Mesenchymal stem cell (in vitro differentiated cells and primary cell): ENCODE results near the gene PXMP4.

ENCODE experiments used
- DNase-seq: peaks from one replicate; pipeline ENCODE4 v3.0.0-alpha.2; 2013
- H2AFZ ChIP-seq: one replicate; pipeline ENCODE4 v1.6.1; 2013; ENCODE audit warnings: low read depth, mild to moderate bottlenecking, control low read depth, inconsistent platforms, low read length, moderate library complexity
- H2AK5ac ChIP-seq: 2 replicates; pipeline ENCODE4 v1.6.1; 2013; ENCODE audit warnings: low read length, moderate library complexity, mild to moderate bottlenecking, inconsistent platforms; ENCODE audit not compliant: severe bottlenecking
- H2BK120ac ChIP-seq: one replicate; pipeline ENCODE4 v1.6.1; 2013; ENCODE audit warnings: low read depth, mild to moderate bottlenecking, inconsistent platforms, low read length, moderate library complexity
- H2BK12ac ChIP-seq, 2 experiments: one replicate each; pipeline ENCODE4 v1.6.1; 2013; ENCODE audit warnings: inconsistent platforms in 2 of 2, low read length in 2 of 2, mild to moderate bottlenecking in 2 of 2, moderate library complexity in 2 of 2, control low read depth in 1 of 2
- H2BK15ac ChIP-seq: one replicate; pipeline ENCODE4 v1.6.1; 2013; ENCODE audit warnings: mild to moderate bottlenecking, low read depth, inconsistent platforms; ENCODE audit not compliant: poor library complexity, severe bottlenecking
- H2BK5ac ChIP-seq: 2 replicates; pipeline ENCODE4 v1.6.1; 2013; ENCODE audit warnings: low read depth, mild to moderate bottlenecking, low read length, control low read depth, inconsistent platforms; ENCODE audit not compliant: poor library complexity, severe bottlenecking
- H3K14ac ChIP-seq, 2 experiments: one replicate each; pipeline ENCODE4 v1.6.1; 2013; ENCODE audit warnings: inconsistent platforms in 2 of 2, low read length in 2 of 2, control low read depth in 1 of 2, mild to moderate bottlenecking in 1 of 2, moderate library complexity in 1 of 2
- H3K18ac ChIP-seq, 2 experiments: one replicate each; pipeline ENCODE4 v1.6.1; 2013; ENCODE audit warnings: inconsistent platforms in 2 of 2, low read length in 2 of 2, control low read depth in 1 of 2, low read depth in 1 of 2, mild to moderate bottlenecking in 1 of 2
- H3K23ac ChIP-seq, 2 experiments: one replicate each; pipeline ENCODE4 v1.6.1; 2013; ENCODE audit warnings: inconsistent platforms in 2 of 2, low read length in 2 of 2, mild to moderate bottlenecking in 2 of 2, moderate library complexity in 2 of 2, control low read depth in 1 of 2
- H3K27ac ChIP-seq: 2 replicates; pipeline ENCODE4 v1.5.1; 2013; ENCODE audit warnings: mild to moderate bottlenecking, moderate library complexity, low read length, control low read depth, inconsistent platforms; ENCODE audit not compliant: poor library complexity, severe bottlenecking
- H3K27me3 ChIP-seq, 2 experiments: 2 replicates each; pipeline versions ENCODE4 v1.6.1 to v1.7.0; 2013; ENCODE audit warnings: low read length in 2 of 2, mild to moderate bottlenecking in 2 of 2, moderate library complexity in 2 of 2, control low read depth in 1 of 2, inconsistent platforms in 1 of 2; ENCODE audit not compliant: control insufficient read depth in 1 of 2, insufficient read depth in 1 of 2
- H3K36me3 ChIP-seq, 2 experiments: 2 replicates each; pipeline versions ENCODE4 v1.6.1 to v1.7.0; 2013; ENCODE audit warnings: low read length in 2 of 2, control low read depth in 1 of 2, inconsistent platforms in 1 of 2, low read depth in 1 of 2, mild to moderate bottlenecking in 1 of 2; ENCODE audit not compliant: insufficient read depth in 2 of 2, control insufficient read depth in 1 of 2
- H3K4ac ChIP-seq, 2 experiments: one replicate each; pipeline ENCODE4 v1.6.1; 2013; ENCODE audit warnings: inconsistent platforms in 2 of 2, low read length in 2 of 2, mild to moderate bottlenecking in 2 of 2, moderate library complexity in 2 of 2, control low read depth in 1 of 2, low read depth in 1 of 2
- H3K4me1 ChIP-seq: 2 replicates; pipeline ENCODE4 v1.6.1; 2013; ENCODE audit warnings: low read depth, low read length, control low read depth; ENCODE audit not compliant: control insufficient read depth, insufficient read depth
- H3K4me2 ChIP-seq: 2 replicates; pipeline ENCODE4 v1.6.1; 2013; ENCODE audit warnings: low read length, mild to moderate bottlenecking, inconsistent platforms; ENCODE audit not compliant: poor library complexity, severe bottlenecking
- H3K4me3 ChIP-seq, 2 experiments: 2 replicates each; pipeline versions ENCODE4 v1.5.1 to v1.7.0; 2013; ENCODE audit warnings: low read length in 2 of 2, mild to moderate bottlenecking in 2 of 2, control low read depth in 1 of 2, low read depth in 1 of 2; ENCODE audit not compliant: insufficient read depth in 1 of 2
- H3K79me1 ChIP-seq: replicated peaks from 2 replicates; pipeline ENCODE4 v1.6.1; 2013; ENCODE audit warnings: mild to moderate bottlenecking, control low read depth, low read length, inconsistent platforms; ENCODE audit not compliant: poor library complexity, severe bottlenecking
- H3K9ac ChIP-seq: 2 replicates; pipeline ENCODE4 v1.7.0; 2013; ENCODE audit warnings: mild to moderate bottlenecking, low read length, moderate library complexity
- H3K9me3 ChIP-seq: 2 replicates; pipeline ENCODE4 v1.7.0; 2013; ENCODE audit warnings: mild to moderate bottlenecking, low read length; ENCODE audit not compliant: control insufficient read depth
- H4K8ac ChIP-seq: one replicate; pipeline ENCODE4 v1.6.1; 2013; ENCODE audit warnings: inconsistent platforms, mild to moderate bottlenecking, low read length, moderate library complexity
- H4K91ac ChIP-seq: one replicate; pipeline ENCODE4 v1.6.1; 2013; ENCODE audit warnings: mild to moderate bottlenecking, low read length, inconsistent platforms
- WGBS: methylation state at CpG from one replicate; pipeline ENCODE4 v1.1.7; 2013; ENCODE audit warnings: mixed read lengths; 5-methylcytosine and 5-hydroxymethylcytosine counted together

PXMP4 gene

DNA sequence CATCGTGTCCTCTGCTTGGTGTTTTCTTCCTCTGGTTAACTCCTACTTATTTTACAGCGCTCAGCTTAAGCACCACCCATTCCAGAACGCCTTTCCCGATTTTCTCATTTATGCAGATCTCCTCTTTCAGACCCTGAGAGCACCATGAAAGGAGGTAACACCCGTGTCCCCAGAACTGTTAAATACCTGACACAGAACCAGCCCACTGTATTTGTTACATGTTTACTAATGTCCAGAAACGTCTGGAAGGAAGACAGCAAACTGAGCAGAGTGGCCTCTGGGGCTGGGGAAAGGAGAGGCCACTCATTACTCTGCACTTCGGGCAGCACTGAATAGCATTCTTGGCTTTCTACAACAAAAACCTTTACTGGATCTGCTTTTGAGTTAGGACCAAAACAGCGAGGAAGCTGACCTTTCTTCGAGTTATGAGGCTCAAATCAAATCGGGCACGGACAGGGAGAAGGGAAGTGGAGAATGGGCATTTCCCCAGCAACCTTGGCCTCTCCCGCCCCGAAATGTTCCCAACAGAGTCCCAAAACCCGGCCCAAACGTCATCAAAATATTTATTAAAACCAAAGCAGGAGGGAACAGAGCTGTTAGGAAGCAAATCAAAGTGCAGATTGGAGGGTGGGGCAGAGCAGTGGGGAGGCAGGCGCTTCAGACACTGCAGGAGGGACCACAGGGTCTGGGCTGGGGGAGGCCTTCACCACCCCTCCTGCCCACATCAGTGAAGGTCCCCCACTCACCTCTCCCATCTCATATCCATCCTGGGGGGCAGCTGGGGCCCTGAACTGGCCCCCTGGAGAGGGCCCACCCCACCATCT, 44.8 kb downstream of the PXMP4 start:
- H3K23ac ChIP-seq, result no peak overlapping the region
- H3K4me3 ChIP-seq, result peak overlapping the region; percentile 64 to 85
- no peaks in the 10 kb centered on the region for H3K27me3 ChIP-seq
- H4K8ac ChIP-seq, result peak overlapping the region; percentile 83
- no peak overlapping the region for H2BK5ac ChIP-seq
- peaks cover 13% of the 10 kb centered on the region for H3K79me1 ChIP-seq
- peak overlapping the region; percentile 38 to 75 for H3K18ac ChIP-seq
- peak overlapping the region; percentile 77 for H3K9ac ChIP-seq
- peak overlapping the region; percentile 36 to 71 for H3K4ac ChIP-seq
- no peak overlapping the region for H2AK5ac ChIP-seq
- no peaks in the 10 kb centered on the region for H3K9me3 ChIP-seq
- H3K27ac ChIP-seq, result peak overlapping the region; percentile 80
- H4K91ac ChIP-seq, result peak overlapping the region; percentile 76
- H2AFZ ChIP-seq, result no peak overlapping the region
- peaks cover 45% of the 10 kb centered on the region for H3K4me1 ChIP-seq
- H3K36me3 ChIP-seq, result peaks cover 21 to 24% of the 10 kb centered on the region in 2 experiments
- no peak overlapping the region for H3K14ac ChIP-seq
- peak overlapping the region; percentile 80 for H3K4me2 ChIP-seq
- H2BK120ac ChIP-seq, result no peak overlapping the region
- H2BK15ac ChIP-seq, result no peak overlapping the region
- H2BK12ac ChIP-seq, result no peak overlapping the region
- DNase-seq, result no peak
- WGBS, result 42% methylated on average over 11 of the region's 16 CpGs

DNA sequence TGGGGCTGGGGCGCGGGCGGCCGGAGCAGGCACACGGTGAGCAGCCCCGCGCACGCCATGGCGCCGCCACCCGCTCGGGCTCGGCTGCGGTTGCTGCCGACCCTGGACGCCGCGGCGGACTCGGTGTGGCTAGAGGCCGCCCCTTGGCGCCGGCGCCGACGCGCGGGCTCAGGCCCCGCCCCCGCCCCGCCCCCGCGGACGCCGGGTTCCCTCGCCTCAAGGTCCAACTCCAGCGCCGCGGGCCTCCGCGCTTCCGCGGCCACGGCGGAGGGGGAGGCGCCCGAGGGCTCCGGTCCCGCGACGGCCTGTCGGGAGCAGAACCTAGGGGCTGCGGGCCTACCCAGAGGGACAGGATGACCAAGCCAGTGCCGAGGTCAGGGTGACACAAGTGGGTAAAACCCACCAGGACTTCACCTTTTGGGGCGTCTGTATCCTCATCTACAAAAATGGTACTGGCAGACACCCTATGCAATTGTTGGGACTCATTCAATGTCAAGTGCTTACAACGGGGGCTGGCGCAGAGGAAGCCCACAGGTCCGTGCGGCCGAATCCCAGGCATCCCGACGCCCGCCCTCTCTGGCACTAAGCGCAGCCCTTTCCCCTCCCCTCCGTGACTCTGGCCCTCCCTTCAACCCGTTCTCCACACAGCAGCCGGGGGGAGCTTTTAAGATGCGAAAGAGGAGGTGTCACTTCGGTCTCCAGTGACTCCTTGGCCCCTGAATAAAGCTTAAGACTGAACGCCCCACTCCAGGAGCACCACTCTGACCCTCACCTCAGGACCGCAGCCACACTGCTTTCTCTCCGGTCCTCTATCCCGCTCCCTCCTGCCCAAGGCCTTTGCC, 45.6 kb downstream of the PXMP4 start, which contains the start of gene NECAB3:
Gene NECAB3, minus strand, starts transcription at position 135 of the 842 bp plus-strand sequence. Its CDS starts 76 bp downstream, at position 59.
- peak within 1 kb of the TSS; percentile 80 for H3K27ac ChIP-seq
- peak within 1 kb of the TSS; percentile 89 for H3K9ac ChIP-seq
- H2BK15ac ChIP-seq, result peak within 1 kb of the TSS; percentile 95
- H3K27me3 ChIP-seq, result no peaks in the 10 kb centered on the region
- H2BK12ac ChIP-seq, result peak within 1 kb of the TSS; percentile 45 to 49
- peak within 1 kb of the TSS; percentile 76 for H4K91ac ChIP-seq
- peak within 1 kb of the TSS; percentile 43 for H2AK5ac ChIP-seq
- peak; percentile 74 for DNase-seq
- peak within 1 kb of the TSS; percentile 76 to 85 for H3K4me3 ChIP-seq
- no peaks in the 10 kb centered on the region for H3K9me3 ChIP-seq
- H4K8ac ChIP-seq, result peak within 1 kb of the TSS; percentile 83
- peaks cover 46% of the 10 kb centered on the region for H3K4me1 ChIP-seq
- H2AFZ ChIP-seq, result peak within 1 kb of the TSS; percentile 60
- 2% methylated on average over 64 of the region's 73 CpGs for WGBS
- H3K79me1 ChIP-seq, result peaks cover 9% of the 10 kb centered on the region
- peak within 1 kb of the TSS; percentile 63 for H2BK5ac ChIP-seq
- H3K23ac ChIP-seq, result peak within 1 kb of the TSS in 1 of 2 experiments; percentile 51
- peak within 1 kb of the TSS; percentile 75 to 77 for H3K18ac ChIP-seq
- peak within 1 kb of the TSS; percentile 86 for H3K4me2 ChIP-seq
- peak within 1 kb of the TSS; percentile 64 for H2BK120ac ChIP-seq
- peak within 1 kb of the TSS in 1 of 2 experiments; percentile 86 for H3K14ac ChIP-seq
- peaks cover 28% of the 10 kb centered on the region in 2 experiments for H3K36me3 ChIP-seq
- peak within 1 kb of the TSS; percentile 36 to 83 for H3K4ac ChIP-seq

DNA sequence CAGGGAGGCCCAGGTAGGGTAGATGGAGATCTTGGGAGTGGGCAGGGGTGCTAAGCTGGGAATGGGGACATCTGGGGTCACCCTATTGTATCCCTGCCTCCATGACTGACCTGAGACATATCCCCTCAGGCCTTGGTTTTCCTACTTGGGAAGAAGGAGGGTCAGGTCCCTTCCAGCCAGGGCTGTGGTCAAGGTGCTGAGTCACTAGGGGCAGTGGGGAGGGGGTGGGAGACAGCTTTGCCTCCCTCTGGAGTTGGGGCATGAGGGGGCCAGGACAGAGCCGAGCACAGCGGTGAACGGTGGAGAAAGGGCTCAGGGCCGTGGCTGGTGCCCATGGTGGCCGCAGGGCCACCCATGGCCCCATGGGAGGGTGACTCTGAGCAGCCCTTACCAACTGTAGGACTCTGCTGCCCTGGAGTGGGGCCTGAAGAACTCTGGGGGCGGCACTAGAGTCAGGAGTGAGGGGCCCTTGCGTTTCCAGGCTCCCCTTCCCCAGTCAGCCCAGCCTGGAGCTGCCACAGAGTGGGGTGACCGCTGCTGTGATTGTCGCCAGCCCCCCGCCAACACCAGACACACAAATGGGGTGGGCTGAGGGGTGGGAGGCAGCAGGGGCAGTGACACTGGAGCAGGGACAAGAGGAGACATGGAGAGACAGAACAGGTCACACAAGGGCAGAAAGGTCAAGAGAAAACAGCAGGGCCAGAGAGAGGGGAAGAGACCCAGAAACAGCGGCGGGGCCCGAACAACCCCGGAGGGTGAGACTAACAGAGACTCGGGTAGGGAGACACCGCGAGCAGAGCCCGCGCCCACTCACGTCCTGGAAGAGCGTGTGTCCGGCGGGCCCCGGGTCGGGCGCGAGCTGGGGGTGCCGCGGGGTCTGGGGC, 46.5 kb downstream of the PXMP4 start:
- peak overlapping the region in 1 of 2 experiments; percentile 86 for H3K14ac ChIP-seq
- peak overlapping the region; percentile 21 for H4K8ac ChIP-seq
- no peaks in the 10 kb centered on the region for H3K27me3 ChIP-seq
- H3K4ac ChIP-seq, result peak overlapping the region; percentile 15 to 83
- peak overlapping the region; percentile 89 for H3K9ac ChIP-seq
- peak overlapping the region; percentile 86 for H3K4me2 ChIP-seq
- H3K18ac ChIP-seq, result peak overlapping the region; percentile 34 to 73
- H2BK12ac ChIP-seq, result peak overlapping the region; percentile 45 to 49
- peak overlapping the region; percentile 43 for H4K91ac ChIP-seq
- H3K79me1 ChIP-seq, result peaks cover 14% of the 10 kb centered on the region
- 5% methylated on average over 26 of the region's 29 CpGs for WGBS
- peak overlapping the region; percentile 58 for H3K27ac ChIP-seq
- H2AFZ ChIP-seq, result no peak overlapping the region
- peak overlapping the region; percentile 64 for H2BK120ac ChIP-seq
- peaks cover 50% of the 10 kb centered on the region for H3K4me1 ChIP-seq
- H2AK5ac ChIP-seq, result peak overlapping the region; percentile 43
- H3K4me3 ChIP-seq, result peak overlapping the region; percentile 76 to 84
- DNase-seq, result peak; percentile 51
- peak overlapping the region; percentile 37 for H2BK5ac ChIP-seq
- peaks cover 33 to 37% of the 10 kb centered on the region in 2 experiments for H3K36me3 ChIP-seq
- H2BK15ac ChIP-seq, result peak overlapping the region; percentile 95
- no peaks in the 10 kb centered on the region for H3K9me3 ChIP-seq
- H3K23ac ChIP-seq, result peak overlapping the region in 1 of 2 experiments; percentile 51
